ENCODE measurements around the gene ABCC10.
"Not testable (repeated sequence)": the region's sequence is repeated elsewhere in the genome, so short reads cannot be mapped to it uniquely, and the experiment has no call there.

The ABCC10 gene

DNA sequence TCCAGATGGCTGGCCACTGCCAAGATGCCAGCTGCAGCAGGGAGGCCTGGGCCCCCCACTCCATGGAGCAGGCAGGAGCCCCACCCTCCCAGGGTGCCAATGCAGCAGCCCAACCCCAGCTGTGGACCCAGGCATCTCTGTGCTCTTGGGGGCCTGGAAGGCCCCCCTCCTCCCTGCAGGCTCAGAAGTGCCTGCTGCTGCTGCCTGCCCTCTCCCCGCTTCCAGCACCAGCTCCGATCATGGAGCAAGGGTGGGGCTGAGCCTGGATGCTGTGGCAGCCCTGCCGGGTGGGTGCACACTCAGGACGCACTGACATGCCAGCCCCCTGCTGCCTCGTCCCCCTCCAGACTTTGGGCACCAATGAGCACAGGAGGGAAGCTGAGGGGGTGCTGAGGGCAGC, 14.8 kb upstream of the ABCC10 start:
- DNase-seq (ENCODE audit: low spot score), result no peak

DNA sequence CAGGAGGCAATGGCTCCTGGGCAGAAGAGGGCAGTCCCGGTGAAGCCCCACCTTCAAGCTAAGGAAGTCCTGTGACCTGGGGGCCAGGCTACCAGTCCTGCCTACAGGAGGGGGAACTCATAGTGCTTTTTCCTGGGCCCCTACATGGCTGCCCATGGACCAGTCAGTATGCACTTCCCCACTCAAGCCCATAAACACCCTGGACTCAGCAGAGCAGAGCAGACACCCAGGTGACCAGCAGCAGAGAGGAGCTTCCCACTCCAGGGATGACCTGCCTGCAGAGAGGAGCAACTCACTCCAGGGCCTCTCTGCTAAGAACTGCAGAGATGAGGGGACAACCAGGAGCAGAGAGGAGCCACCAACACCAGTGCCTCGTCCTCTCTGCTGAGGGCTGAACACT, 14.3 kb upstream of the ABCC10 start:
- no peak for DNase-seq (ENCODE audit: low spot score)

DNA sequence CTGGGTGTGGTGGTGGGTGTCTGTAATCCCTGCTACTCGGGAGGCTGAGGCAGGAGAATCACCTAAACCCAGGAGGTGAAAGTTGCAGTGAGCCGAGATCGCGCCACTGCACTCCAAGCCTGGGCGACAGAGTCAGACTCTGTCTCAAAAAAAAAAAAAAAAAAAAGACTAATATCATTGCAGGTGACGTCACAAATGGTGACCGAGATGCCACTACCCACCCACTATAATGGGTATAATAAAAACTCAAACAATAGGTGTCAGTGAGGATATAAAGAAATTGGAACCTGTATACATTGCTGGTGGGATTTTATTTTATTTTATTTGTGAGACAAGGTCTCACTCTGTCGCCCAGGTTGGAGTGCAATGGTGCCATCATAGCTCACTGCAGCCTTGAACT, 12.1 kb upstream of the ABCC10 start:
- not testable (repeated sequence) for DNase-seq (ENCODE audit: low spot score)

DNA sequence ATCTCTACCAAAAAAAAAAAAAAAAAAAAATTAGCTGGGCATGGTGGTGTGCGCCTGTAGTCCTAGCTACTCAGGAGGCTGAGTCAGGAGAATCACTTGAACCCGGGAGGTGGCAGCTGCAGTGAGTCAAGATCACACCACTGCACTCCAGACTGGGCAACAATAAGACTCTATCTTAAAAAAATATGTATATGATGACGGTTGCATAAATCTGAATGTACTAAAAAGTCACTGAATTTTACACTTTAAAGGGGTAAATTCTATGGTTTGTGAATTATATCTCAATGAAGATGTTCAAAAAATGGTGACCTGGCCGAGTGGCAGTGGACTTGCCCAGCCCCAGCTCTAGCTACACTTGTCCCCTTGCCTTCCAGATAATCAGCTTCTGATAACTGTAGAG, 10.4 kb upstream of the ABCC10 start:
- DNase-seq (ENCODE audit: low spot score), result no peak

DNA sequence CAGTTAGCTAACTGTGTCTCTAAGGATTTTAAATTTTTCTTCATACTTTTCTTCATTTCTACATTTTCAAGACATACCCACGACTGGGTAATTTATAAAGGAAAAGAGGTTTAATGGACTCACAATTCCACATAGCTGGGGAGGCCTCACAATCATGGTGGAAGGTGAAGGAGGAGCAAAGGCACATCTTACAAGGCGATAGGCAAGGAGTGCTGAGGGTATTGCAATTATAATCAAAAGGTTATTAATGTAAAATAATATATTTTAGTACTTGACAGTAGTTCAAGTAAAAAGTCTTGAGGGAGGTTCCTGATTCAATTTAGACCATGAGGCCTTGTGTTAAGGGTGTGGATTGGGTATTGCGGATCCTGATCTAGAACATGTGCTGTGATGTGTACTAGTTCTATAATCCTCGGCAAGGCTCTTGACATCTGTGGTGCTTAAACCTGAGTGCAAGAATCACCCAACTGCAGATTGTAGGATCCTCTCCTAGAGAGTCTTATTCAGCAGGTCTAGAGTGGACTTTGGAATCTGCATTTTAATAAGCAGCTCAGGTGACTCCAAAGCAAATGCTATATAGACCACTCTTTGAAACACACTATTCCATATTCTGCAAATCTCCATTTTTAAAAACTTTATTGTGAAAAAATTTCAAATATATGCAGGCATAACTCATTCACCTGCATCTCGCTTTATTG, 7.2 kb upstream of the ABCC10 start:
- DNase-seq (ENCODE audit: low spot score), result no peak

DNA sequence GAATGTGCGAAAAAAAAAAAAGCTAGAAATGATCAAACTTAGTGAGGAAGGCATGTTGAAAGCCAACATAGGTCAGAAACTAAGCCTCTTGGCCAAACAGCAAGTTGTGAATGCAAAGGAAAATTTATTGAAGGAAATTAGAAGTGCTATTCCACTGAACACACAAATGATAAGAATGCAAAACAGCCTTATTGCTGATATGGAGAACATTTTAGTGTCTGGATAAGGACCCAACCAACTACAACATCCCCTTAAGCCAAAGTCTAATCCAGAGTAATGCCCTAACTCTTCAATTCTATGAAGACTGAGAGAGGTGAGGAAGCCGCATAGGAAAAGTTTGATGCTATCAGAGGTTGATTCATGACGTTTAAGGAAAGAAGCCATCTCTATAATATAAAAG, 5.5 kb upstream of the ABCC10 start:
- DNase-seq (ENCODE audit: low spot score), result no peak

DNA sequence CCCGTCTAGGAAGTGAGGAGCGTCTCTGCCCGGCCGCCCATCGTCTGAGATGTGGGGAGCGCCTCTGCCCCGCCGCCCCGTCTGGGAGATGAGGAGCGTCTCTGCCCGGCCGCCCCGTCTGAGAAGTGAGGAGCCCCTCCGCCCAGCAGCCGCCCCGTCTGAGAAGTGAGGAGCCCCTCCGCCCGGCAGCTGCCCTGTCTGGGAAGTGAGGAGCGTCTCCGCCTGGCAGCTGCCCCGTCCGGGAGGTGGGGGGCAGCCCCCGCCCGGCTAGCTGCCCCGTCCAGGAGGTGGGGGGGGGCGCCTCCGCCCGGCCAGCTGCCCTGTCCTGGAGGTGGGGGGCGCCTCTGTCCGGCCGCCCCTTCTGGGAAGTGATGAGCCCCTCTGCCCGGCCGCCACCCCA, 2.3 kb upstream of the ABCC10 start:
- DNase-seq (ENCODE audit: low spot score), result not testable (repeated sequence)

DNA sequence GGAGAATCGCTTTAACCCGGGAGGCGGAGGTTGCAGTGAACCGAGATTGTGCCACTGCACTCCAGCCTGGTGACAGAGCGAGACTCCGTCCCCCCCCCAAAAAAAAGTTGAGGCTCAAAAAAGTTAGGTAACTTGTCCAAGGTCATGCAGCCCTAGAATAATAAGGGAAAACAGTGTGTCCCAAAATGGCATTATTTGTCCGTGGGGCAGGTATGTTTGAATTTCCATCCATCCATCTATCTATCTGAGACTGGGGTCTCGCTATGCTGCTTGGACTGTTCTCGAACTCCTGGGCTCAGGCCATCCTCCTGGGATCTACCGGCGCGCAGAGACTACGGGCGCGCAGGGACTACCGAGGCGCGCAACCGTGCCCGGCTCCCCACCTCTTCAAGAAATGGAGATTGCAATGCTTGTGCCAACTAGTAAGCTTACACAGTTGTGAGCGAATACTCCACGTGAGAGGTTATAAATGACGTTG, 374 bp upstream of the ABCC10 start:
- no peak for DNase-seq (ENCODE audit: low spot score)

DNA sequence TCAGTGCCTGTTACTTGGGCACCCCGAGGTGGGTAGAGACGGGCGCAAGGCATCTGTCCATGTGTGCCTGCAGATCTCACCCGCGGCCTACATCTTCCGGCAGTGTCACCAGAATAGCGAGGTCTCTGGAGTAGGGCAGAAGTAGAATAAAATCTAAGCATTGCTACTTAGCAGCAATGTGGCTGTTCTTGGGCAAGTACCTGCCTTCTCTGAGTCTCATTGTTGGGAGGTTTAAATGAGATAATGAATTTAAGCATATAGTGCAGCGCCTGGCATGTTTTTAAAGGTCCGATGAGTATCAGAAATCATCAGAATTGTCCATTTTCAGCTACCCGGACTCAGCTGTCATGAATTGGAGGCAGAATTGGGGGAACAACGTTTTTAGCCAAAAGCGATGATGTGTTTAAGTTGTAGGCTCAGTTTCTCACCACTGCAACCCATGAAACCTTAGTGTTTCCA, 800 bp downstream of the ABCC10 start:
- DNase-seq (ENCODE audit: low spot score), result no peak

DNA sequence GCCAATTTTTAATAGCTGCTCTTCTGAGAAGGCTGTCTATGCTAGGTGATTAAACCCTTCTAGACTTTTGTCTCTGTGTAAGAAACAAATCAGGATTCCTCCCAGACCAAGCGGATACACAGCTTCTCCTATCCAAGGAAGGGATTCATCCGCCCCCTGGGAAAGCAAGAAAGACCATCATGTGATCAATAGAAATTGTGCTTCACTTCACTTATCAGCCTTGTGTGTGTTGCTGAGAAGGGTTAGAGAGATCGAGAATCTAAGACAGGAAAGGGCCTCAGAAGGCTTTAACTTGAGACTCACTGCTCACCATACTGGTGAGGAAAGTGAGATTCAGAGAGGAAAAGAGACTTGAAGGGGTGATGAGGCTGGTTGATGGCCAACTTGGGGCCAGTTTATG, 1.5 kb downstream of the ABCC10 start:
- no peak for DNase-seq (ENCODE audit: low spot score)

DNA sequence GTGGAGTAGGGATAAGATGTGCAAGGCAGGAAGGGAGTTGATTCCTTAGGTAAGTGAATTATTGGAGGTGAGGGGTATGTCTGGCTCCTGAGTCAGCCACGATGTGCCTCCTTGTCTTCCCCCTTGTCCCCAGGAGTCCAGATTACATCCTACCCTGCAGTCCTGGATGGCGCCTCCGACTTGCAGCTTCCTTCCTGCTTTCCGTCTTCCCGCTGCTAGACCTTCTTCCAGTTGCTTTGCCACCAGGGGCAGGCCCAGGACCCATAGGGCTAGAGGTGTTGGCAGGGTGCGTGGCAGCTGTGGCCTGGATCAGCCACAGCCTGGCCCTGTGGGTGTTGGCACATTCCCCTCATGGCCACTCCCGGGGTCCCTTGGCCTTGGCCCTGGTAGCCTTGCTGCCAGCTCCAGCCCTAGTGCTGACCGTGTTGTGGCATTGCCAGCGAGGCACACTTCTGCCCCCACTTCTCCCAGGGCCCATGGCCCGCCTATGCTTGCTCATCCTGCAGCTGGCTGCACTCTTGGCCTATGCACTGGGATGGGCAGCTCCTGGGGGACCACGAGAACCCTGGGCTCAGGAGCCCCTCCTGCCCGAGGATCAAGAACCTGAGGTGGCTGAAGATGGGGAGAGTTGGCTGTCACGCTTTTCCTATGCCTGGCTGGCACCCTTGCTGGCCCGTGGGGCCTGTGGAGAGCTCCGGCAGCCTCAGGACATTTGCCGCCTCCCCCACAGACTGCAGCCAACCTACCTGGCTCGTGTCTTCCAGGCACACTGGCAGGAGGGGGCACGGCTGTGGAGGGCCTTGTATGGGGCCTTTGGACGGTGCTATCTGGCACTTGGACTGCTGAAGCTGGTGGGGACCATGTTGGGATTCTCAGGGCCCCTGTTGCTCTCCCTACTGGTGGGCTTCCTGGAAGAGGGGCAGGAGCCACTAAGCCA, 4.9 kb downstream of the ABCC10 start:
- no peak for DNase-seq (ENCODE audit: low spot score)

DNA sequence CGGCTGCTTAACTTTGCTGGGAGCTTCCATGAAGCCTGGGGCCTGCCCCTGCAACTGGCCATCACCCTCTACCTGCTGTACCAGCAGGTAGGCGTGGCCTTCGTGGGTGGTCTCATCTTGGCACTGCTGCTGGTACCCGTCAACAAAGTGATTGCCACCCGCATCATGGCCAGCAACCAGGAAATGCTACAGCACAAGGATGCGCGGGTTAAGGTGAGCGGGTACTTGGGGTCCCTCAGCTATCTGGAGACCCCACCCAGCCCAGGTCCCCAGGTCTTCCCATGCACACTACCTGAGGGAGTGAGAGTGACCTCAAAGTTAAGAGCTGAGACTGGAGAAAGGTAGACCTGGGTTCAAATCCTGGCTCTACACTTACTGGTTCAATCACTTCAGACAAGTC, 5.8 kb downstream of the ABCC10 start:
- DNase-seq (ENCODE audit: low spot score), result no peak

DNA sequence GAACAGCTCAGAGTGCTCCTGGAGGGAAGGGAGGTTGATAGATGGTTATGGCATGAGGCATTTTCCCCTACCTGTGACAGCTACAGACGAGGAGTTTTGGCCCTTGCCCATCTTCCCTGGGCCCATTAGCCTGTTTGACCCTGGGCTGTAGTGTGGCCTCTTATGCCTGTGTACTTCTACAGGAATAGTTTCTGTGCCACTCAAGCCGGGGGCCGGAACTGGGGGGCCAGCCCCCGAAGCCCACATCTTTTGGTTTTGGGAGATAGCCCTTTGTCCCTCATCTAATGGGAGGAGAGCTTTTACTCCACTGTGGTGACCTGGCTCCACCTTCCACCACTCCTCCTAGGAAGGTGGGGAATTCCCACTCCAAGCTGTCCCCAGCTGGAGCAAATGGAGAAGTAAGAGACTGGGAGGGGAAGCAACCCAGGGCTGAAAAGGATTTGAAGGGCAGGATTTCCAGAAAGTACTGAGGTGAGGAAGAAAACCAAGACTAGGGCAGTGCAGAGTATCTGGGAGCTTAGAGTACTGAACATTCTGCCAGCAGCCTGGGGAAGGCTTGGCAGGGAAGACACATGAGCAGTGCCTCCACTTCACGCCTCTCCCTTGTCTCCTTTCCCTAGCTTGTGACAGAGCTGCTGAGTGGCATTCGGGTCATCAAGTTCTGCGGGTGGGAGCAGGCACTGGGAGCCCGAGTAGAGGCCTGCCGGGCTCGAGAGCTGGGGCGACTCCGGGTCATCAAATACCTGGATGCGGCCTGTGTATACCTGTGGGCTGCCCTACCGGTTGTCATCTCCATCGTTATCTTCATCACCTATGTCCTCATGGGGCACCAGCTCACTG, 6.9 kb downstream of the ABCC10 start:
- no peak for DNase-seq (ENCODE audit: low spot score)

DNA sequence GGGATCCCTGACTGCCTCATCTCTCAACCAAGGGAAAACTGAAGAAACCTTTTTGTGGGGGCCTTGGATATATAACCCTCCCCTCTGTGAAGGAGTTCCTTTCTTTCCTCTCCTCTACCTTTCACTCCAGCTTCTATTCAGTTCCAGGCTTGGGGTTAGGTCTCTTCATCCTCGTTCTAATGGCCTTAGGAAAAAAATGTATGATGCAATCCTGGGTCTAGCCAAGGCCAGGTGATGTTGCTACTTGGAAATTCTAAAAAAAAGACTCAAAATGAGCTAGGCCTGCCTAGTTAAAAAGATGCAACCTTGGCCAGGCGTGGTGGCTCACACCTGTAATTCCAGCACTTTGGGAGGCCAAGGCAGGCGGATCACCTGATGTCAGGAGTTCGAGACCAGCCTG, 7.6 kb downstream of the ABCC10 start:
- no peak for DNase-seq (ENCODE audit: low spot score)

DNA sequence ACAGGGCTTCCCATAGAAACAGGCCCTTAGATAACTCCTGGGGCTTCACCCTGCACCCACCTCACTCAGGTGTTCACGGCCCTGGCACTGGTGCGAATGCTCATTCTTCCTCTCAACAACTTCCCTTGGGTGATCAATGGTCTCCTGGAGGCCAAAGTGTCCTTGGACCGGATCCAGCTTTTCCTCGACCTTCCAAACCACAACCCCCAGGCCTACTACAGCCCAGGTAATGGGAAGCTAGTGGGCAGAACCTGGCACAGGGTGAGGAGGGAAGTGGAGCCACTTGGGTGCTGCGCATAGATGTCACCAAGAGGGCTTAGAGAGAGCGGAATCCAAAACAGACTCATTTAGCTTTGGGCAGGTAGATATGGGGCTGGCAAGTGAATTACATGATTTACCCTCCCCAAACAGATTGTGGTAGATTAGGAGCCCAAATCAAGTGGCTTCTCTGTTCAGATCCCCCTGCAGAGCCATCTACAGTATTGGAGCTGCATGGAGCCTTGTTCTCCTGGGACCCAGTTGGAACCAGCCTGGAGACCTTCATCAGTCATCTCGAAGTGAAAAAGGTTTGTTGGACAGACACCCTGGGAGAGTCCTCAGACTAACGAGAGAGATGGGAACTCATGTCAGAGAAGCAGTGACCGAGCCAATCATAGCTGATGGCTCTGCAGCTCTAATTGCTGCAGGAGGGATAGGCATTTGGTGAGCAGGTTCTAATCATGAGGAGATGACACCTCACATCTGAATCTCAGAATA, 8.5 kb downstream of the ABCC10 start:
- DNase-seq (ENCODE audit: low spot score), result no peak

DNA sequence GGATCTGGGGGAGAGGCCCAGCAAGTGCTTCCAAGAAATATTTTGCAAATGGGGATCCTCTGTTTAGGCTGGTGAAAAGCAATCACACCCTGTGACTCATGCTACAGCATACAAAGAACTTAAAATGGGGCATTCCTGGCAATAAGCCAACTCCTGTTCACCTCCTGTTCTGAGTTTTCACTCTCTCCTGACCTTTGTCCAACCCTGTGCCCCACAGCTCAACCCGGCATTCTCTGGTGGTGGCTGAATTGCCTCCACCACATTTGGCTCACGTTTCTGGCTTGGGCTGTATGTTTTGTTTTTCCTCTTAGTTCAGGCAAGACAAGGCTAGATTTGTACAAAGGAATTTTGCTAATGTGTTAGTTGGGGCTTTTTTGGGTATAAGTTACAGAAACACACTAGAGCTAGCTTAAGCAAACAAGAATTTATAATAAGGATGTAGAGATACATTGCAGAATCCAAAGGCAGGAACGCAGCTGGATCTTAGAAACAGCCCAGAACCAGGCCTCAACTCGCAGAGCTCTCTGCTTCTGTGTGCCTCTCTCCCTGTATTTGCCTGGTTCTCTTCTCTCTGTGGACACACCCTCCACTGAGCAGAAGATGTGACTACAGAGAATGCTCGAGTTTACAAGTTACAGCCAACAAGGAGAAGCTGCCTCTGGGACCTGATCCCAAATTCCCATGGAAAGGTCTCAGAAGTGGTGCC, 9.4 kb downstream of the ABCC10 start:
- DNase-seq (ENCODE audit: low spot score), result no peak

DNA sequence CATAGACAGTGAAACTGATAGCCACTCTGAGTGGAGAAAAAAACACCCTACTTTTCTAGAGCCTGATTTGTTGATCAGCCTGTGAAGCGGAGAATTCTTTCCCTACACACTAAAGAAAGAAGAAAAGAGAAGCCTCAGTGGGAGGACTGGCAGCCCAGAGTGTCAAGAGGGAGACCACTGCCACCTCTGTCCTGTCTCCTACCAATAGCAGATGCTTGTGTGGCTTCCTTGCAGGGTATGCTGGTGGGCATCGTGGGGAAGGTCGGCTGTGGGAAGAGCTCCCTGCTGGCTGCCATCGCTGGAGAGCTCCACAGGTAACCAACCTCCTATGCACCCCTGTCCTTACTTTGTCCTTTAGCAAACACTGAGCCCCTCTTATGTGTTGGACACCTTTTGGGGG, 10.4 kb downstream of the ABCC10 start:
- no peak for DNase-seq (ENCODE audit: low spot score)

DNA sequence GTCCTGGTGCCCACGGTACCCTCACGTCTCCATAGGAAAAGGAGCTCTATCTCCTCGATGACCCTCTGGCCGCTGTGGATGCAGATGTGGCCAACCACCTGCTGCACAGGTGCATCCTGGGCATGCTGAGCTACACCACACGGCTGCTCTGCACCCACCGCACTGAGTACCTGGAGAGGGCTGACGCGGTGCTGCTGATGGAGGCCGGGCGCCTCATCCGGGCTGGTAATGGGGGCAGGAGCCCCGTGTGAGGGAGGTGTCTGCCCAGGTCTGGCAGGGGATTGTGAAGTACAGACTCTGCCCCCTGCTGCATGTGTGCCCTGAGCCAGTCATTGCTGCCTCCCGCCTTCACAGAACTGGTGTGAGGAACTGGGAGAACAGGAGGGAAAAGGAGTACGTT, 15.6 kb downstream of the ABCC10 start:
- DNase-seq (ENCODE audit: low spot score), result no peak

DNA sequence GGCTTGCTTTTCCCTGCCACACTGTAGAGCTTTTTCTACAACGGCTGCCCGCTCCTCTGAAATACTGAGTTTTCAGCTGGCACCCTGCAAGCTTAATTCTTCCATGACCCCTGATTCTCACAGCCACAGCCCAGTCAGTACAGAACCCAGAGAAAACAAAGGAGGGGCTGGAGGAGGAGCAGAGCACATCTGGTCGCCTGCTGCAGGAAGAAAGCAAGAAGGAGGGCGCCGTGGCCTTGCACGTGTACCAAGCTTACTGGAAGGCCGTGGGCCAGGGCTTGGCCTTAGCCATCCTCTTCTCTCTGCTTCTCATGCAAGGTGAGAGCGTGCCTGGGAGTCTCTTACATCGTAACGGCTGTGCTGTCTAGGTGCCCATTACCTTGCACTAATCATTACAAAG, 16.7 kb downstream of the ABCC10 start:
- no peak for DNase-seq (ENCODE audit: low spot score)

DNA sequence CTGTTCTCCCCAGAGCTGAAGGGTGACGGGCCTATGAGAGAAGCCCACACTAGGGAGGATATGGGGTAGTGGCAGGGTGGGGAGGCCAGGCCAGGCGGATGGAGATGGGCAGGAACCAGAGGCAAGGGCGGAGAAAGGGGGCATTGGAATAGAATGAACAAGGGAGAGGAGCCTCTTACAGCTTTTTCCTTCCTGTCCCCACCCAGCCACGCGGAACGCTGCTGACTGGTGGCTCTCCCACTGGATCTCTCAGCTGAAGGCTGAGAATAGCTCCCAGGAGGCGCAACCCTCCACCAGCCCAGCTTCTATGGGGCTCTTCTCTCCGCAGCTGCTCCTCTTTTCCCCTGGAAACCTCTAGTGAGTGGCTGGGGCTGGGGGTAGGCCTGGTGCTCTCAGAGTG, 17.2 kb downstream of the ABCC10 start:
- DNase-seq (ENCODE audit: low spot score), result no peak

DNA sequence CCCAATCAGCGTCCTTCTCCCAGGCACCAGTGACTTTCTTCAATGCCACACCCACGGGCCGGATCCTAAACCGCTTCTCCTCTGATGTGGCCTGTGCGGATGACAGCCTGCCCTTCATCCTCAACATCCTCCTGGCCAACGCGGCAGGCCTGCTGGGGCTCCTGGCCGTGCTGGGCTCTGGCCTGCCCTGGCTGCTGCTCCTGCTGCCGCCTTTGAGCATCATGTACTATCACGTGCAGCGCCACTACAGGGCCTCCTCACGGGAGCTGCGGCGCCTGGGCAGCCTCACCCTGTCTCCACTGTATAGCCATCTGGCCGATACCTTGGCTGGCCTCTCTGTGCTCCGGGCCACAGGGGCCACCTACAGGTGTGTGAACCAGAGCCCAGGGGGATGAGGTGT, 18.2 kb downstream of the ABCC10 start:
- no peak for DNase-seq (ENCODE audit: low spot score)

Data from CD4-positive, alpha-beta T cell treated with Interleukin-2 at 100 ng/mL for 4 hours (primary cell).